ENCODE results near the gene ZFP36L2. TPM values are rescaled to one million over a fixed set of nuclear protein-coding genes. Genes with fewer than 3 reads are reported as not detected.

The ZFP36L2 gene
- total and polyA plus RNA-seq, 2 donors (not counting 3 experiments of a cell fraction or from before 2014, with no cell fraction given), result 14.5 to 75.9 TPM

GRCh38 chr2:43186321-43186678, 40.1 kb downstream of the ZFP36L2 start:
- Histone ChIP-seq H3K4me1 (ENCODE audit: control insufficient read depth, extremely low read depth, insufficient read depth, low read length) (peaks cover 11% of the 10 kb centered on the region), H2AFZ (ENCODE audit: low read depth, low read length) (no peak overlapping the region), H3K9me3 (replicated peaks; ENCODE audit: control insufficient read depth, insufficient read depth, low read length) (no peaks in the 10 kb centered on the region), H3K36me3 (ENCODE audit: control insufficient read depth in 2 of 2, extremely low read depth in 1 of 2, insufficient read depth in 2 of 2, low read length in 2 of 2) (no peaks in the 10 kb centered on the region), H4K20me1 (replicated peaks; ENCODE audit: control insufficient read depth, extremely low read depth, insufficient read depth, low read length) (no peaks in the 10 kb centered on the region), H3K27me3 (ENCODE audit: control insufficient read depth in 2 of 2, insufficient read depth in 2 of 2, low read length in 2 of 2) (no peaks in the 10 kb centered on the region), H3K9me1 (replicated peaks; ENCODE audit: control insufficient read depth, extremely low read depth, insufficient read depth, low read length) (no peaks in the 10 kb centered on the region), H3K9ac (replicated peaks; ENCODE audit: extremely low read depth, insufficient read depth, low read length) (no peak overlapping the region), H3K4me3 (replicated peaks in 1 of 3; ENCODE audit: insufficient read depth in 1 of 3, low read depth in 1 of 3, low read length in 3 of 3) (no peak overlapping the region), H3K4me2 (ENCODE audit: insufficient read depth, low read length) (no peak overlapping the region), H3K27ac (ENCODE audit: insufficient read depth, low read depth, low read length) (no peak overlapping the region), H3K79me2 (ENCODE audit: control insufficient read depth, insufficient read depth, low read length) (no peaks in the 10 kb centered on the region)
- BruUV-seq (replicated peaks), result no TSS peak
- DNase-seq (ENCODE audit: low read depth, low spot score) (no peak), FAIRE-seq (no peak)
- TF ChIP-seq, protein P1, sequence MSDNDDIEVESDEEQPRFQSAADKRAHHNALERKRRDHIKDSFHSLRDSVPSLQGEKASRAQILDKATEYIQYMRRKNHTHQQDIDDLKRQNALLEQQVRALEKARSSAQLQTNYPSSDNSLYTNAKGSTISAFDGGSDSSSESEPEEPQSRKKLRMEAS (IDR thresholded peaks at IDR 0.05; ENCODE audit: insufficient read depth, insufficient read length), result no peak
- TF ChIP-seq GATA2 (IDR thresholded peaks at IDR 0.05; ENCODE audit: insufficient read depth, insufficient read length, low read depth, low read length) (no peak), CTCF (IDR thresholded peaks at IDR 0.05; ENCODE audit: extremely low read depth in 1 of 2, insufficient read depth in 1 of 2, low read depth in 1 of 2, low read length in 2 of 2) (no peak), JUN (IDR thresholded peaks at IDR 0.05; ENCODE audit: borderline replicate concordance, insufficient read depth, insufficient read length, low read depth) (no peak), POLR2A (IDR thresholded peaks at IDR 0.05; ENCODE audit: low read depth, low read length) (no peak), EZH2 (IDR thresholded peaks at IDR 0.05; ENCODE audit: borderline replicate concordance, low read depth, low read length, severe bottlenecking) (no peak)
- dilution Hi-C loops (cut with MboI; ENCODE audit: extremely low pct_ligation_motif_present, low sequenced_read_pairs), result no loop called here
- POLR2A ChIA-PET, result no interaction called here
- CTCF ChIA-PET, result interaction anchor here (0.7 kb wide), 1 partner anchor 32 kb away, joined by 3 read pairs; no protein-coding TSS in a partner anchor
- intact Hi-C loops (cut with micrococcal nuclease), result no loop called here

GRCh38 chr2:43185146-43185545, 41.3 kb downstream of the ZFP36L2 start:
- no TSS peak for BruUV-seq (replicated peaks)
- H3K4me3 ChIP-seq (replicated peaks in 1 of 3; ENCODE audit: insufficient read depth in 1 of 3, low read depth in 1 of 3, low read length in 3 of 3), result no peak overlapping the region
- H2AFZ ChIP-seq (ENCODE audit: low read depth, low read length), result no peak overlapping the region
- H3K9ac ChIP-seq (replicated peaks; ENCODE audit: extremely low read depth, insufficient read depth, low read length), result no peak overlapping the region
- no peaks in the 10 kb centered on the region for H4K20me1 ChIP-seq (replicated peaks; ENCODE audit: control insufficient read depth, extremely low read depth, insufficient read depth, low read length)
- H3K79me2 ChIP-seq (ENCODE audit: control insufficient read depth, insufficient read depth, low read length), result no peaks in the 10 kb centered on the region
- FAIRE-seq, result peak; percentile 73
- dilution Hi-C loops (cut with MboI; ENCODE audit: extremely low pct_ligation_motif_present, low sequenced_read_pairs) (no loop called here), intact Hi-C loops (cut with micrococcal nuclease) (no loop called here)
- TF ChIP-seq POLR2A (IDR thresholded peaks at IDR 0.05; ENCODE audit: low read depth, low read length) (no peak), GATA2 (IDR thresholded peaks at IDR 0.05; ENCODE audit: insufficient read depth, insufficient read length, low read depth, low read length) (no peak), JUN (IDR thresholded peaks at IDR 0.05; ENCODE audit: borderline replicate concordance, insufficient read depth, insufficient read length, low read depth) (peak; percentile 79), CTCF (IDR thresholded peaks at IDR 0.05; ENCODE audit: extremely low read depth in 1 of 2, insufficient read depth in 1 of 2, low read depth in 1 of 2, low read length in 2 of 2) (no peak), EZH2 (IDR thresholded peaks at IDR 0.05; ENCODE audit: borderline replicate concordance, low read depth, low read length, severe bottlenecking) (no peak), POLR2AphosphoS5 (IDR thresholded peaks at IDR 0.05; ENCODE audit: insufficient read depth, low read depth, low read length) (no peak), FOS (IDR thresholded peaks at IDR 0.05; ENCODE audit: borderline replicate concordance, insufficient read depth, low read length) (peak; percentile 84), MYC (IDR thresholded peaks at IDR 0.05; ENCODE audit: low read depth, low read length) (no peak)
- TF ChIP-seq, protein P1 (IDR thresholded peaks at IDR 0.05; ENCODE audit: insufficient read depth, insufficient read length), result no peak
- H3K36me3 ChIP-seq (ENCODE audit: control insufficient read depth in 2 of 2, extremely low read depth in 1 of 2, insufficient read depth in 2 of 2, low read length in 2 of 2), result no peaks in the 10 kb centered on the region
- ChIA-PET CTCF (no interaction called here), POLR2A (no interaction called here)
- no peaks in the 10 kb centered on the region for H3K27me3 ChIP-seq (ENCODE audit: control insufficient read depth in 2 of 2, insufficient read depth in 2 of 2, low read length in 2 of 2)
- H3K4me1 ChIP-seq (ENCODE audit: control insufficient read depth, extremely low read depth, insufficient read depth, low read length), result peaks cover 11% of the 10 kb centered on the region
- peak; percentile 68 for DNase-seq (ENCODE audit: low read depth, low spot score)
- no peaks in the 10 kb centered on the region for H3K9me3 ChIP-seq (replicated peaks; ENCODE audit: control insufficient read depth, insufficient read depth, low read length)
- no peaks in the 10 kb centered on the region for H3K9me1 ChIP-seq (replicated peaks; ENCODE audit: control insufficient read depth, extremely low read depth, insufficient read depth, low read length)
- H3K27ac ChIP-seq (ENCODE audit: insufficient read depth, low read depth, low read length), result no peak overlapping the region
- H3K4me2 ChIP-seq (ENCODE audit: insufficient read depth, low read length), result peak overlapping the region; percentile 19
